H9 (cell line): ENCODE measurements around the gene HEG1. TPM values are rescaled to one million over a fixed set of nuclear protein-coding genes. Genes with fewer than 3 reads are reported as not detected.

Source experiments
- DNase-seq: peaks from one replicate; pipeline ENCODE4 v3.0.0-alpha.2; 2017
- H2AFZ ChIP-seq: one replicate; pipeline ENCODE4 v1.6.1; 2013; ENCODE audit warnings: mild to moderate bottlenecking, low read length, control low read depth, moderate library complexity
- H2AK5ac ChIP-seq: 2 replicates; pipeline ENCODE4 v1.6.1; 2013; ENCODE audit warnings: low read length, control low read depth, mixed read lengths; ENCODE audit not compliant: insufficient read length
- H2BK120ac ChIP-seq: one replicate; pipeline ENCODE4 v1.6.1; 2013; ENCODE audit warnings: low read depth, mild to moderate bottlenecking, low read length, control low read depth, inconsistent platforms; ENCODE audit not compliant: poor library complexity, severe bottlenecking
- H2BK12ac ChIP-seq: 2 replicates; pipeline ENCODE4 v1.6.1; 2013; ENCODE audit warnings: low read length, control low read depth, mixed read lengths, low read depth; ENCODE audit not compliant: insufficient read length
- H2BK15ac ChIP-seq: 2 replicates; pipeline ENCODE4 v1.6.1; 2013; ENCODE audit warnings: low read depth, low read length, control low read depth
- H2BK20ac ChIP-seq: one replicate; pipeline ENCODE4 v1.6.1; 2013; ENCODE audit warnings: low read depth, mild to moderate bottlenecking, low read length, control low read depth, inconsistent platforms; ENCODE audit not compliant: poor library complexity, severe bottlenecking
- H2BK5ac ChIP-seq: 2 replicates; pipeline ENCODE4 v1.6.1; 2013; ENCODE audit warnings: low read length, control low read depth, mixed read lengths; ENCODE audit not compliant: insufficient read length
- H3K14ac ChIP-seq: 2 replicates; pipeline ENCODE4 v1.6.1; 2013; ENCODE audit warnings: low read length, control low read depth; ENCODE audit not compliant: insufficient read depth
- H3K18ac ChIP-seq: 2 replicates; pipeline ENCODE4 v1.6.1; 2013; ENCODE audit warnings: low read depth, mild to moderate bottlenecking, mixed read lengths, low read length, control low read depth; ENCODE audit not compliant: insufficient read length
- H3K23ac ChIP-seq: 2 replicates; pipeline ENCODE4 v1.6.1; 2013; ENCODE audit warnings: low read length, control low read depth, mixed read lengths, low read depth; ENCODE audit not compliant: insufficient read length
- H3K23me2 ChIP-seq: 2 replicates; pipeline ENCODE4 v1.6.1; 2013; ENCODE audit warnings: low read depth, mild to moderate bottlenecking, mixed read lengths, low read length, control low read depth; ENCODE audit not compliant: insufficient read length, poor library complexity, severe bottlenecking
- H3K27ac ChIP-seq: 2 replicates; pipeline ENCODE4 v1.5.1; 2013; ENCODE audit warnings: low read length, control low read depth, mixed read lengths, low read depth; ENCODE audit not compliant: insufficient read length
- H3K27me3 ChIP-seq: 2 replicates; pipeline ENCODE4 v1.6.1; 2013; ENCODE audit warnings: low read length, control low read depth, inconsistent platforms; ENCODE audit not compliant: insufficient read depth
- H3K4ac ChIP-seq: 2 replicates; pipeline ENCODE4 v1.6.1; 2013; ENCODE audit warnings: low read depth, mild to moderate bottlenecking, control low read depth, inconsistent platforms, low read length, moderate library complexity
- H3K4me1 ChIP-seq: 2 replicates; pipeline ENCODE4 v1.6.1; 2013; ENCODE audit warnings: low read length, control low read depth, inconsistent platforms; ENCODE audit not compliant: insufficient read depth
- H3K4me2 ChIP-seq: 2 replicates; pipeline ENCODE4 v1.6.1; 2013; ENCODE audit warnings: low read length, control low read depth, mixed read lengths; ENCODE audit not compliant: insufficient read length, insufficient read depth
- H3K56ac ChIP-seq: 2 replicates; pipeline ENCODE4 v1.6.1; 2013; ENCODE audit warnings: low read depth, mild to moderate bottlenecking, mixed read lengths, low read length, control low read depth; ENCODE audit not compliant: insufficient read length
- H3K79me1 ChIP-seq: 2 replicates; pipeline ENCODE4 v1.6.1; 2013; ENCODE audit warnings: low read depth, mild to moderate bottlenecking, moderate library complexity, low read length, control low read depth, inconsistent platforms; ENCODE audit not compliant: insufficient read depth, poor library complexity, severe bottlenecking
- H3K79me2 ChIP-seq: 2 replicates; pipeline ENCODE4 v1.6.1; 2013; ENCODE audit warnings: low read length, control low read depth, inconsistent platforms; ENCODE audit not compliant: insufficient read depth
- H3K9ac ChIP-seq: 2 replicates; pipeline ENCODE4 v1.6.1; 2013; ENCODE audit warnings: low read length, control low read depth, mixed read lengths; ENCODE audit not compliant: insufficient read length; ENCODE audit errors: extremely low read depth
- H3K9me3 ChIP-seq: one replicate; pipeline ENCODE4 v1.6.1; 2013; ENCODE audit warnings: low read depth, low read length, inconsistent platforms; ENCODE audit not compliant: control insufficient read depth
- H3T11ph ChIP-seq: one replicate; pipeline ENCODE4 v1.6.1; 2013; ENCODE audit warnings: mild to moderate bottlenecking, low read length, control low read depth, inconsistent platforms
- H4K20me1 ChIP-seq: one replicate; pipeline ENCODE4 v1.6.1; 2013; ENCODE audit not compliant: control insufficient read depth, insufficient read length, insufficient read depth
- H4K5ac ChIP-seq: 2 replicates; pipeline ENCODE4 v1.6.1; 2013; ENCODE audit warnings: low read depth, mild to moderate bottlenecking, mixed read lengths, low read length, control low read depth; ENCODE audit not compliant: insufficient read length
- H4K8ac ChIP-seq: replicated peaks from 2 replicates; pipeline ENCODE4 v1.6.1; 2013; ENCODE audit warnings: low read length, control low read depth, mixed read lengths, low read depth; ENCODE audit not compliant: insufficient read length
- H4K91ac ChIP-seq: 2 replicates; pipeline ENCODE4 v1.6.1; 2013; ENCODE audit warnings: low read depth, mild to moderate bottlenecking, moderate library complexity, mixed read lengths, low read length, control low read depth; ENCODE audit not compliant: insufficient read length
- H3K27ac Mint-ChIP-seq, 3 experiments: 2 replicates in 2 of 3; 3 replicates in 1 of 3; pipeline ENCODE4 v1.8.0; 2020 to 2021; ENCODE audit warnings: mixed read lengths in 3 of 3, mild to moderate bottlenecking in 1 of 3, moderate library complexity in 1 of 3
- H3K27me3 Mint-ChIP-seq: 2 replicates; pipeline ENCODE4 v1.8.0; 2021; ENCODE audit warnings: low read depth, mild to moderate bottlenecking, moderate library complexity, mixed read lengths
- H3K36me3 Mint-ChIP-seq, 3 experiments: 2 replicates in 2 of 3; 3 replicates in 1 of 3; pipeline ENCODE4 v1.8.0; 2020 to 2021; ENCODE audit warnings: low read depth in 3 of 3, mixed read lengths in 3 of 3; ENCODE audit not compliant: insufficient read depth in 1 of 3
- H3K4me1 Mint-ChIP-seq, 2 experiments: 2 replicates each; pipeline ENCODE4 v1.8.0; 2020; ENCODE audit warnings: mixed read lengths in 2 of 2
- H3K4me3 Mint-ChIP-seq, 2 experiments: 2 replicates in 1 of 2; 3 replicates in 1 of 2; pipeline ENCODE4 v1.8.0; 2020 to 2021; ENCODE audit warnings: mild to moderate bottlenecking in 2 of 2, mixed read lengths in 2 of 2, moderate library complexity in 1 of 2
- H3K9me3 Mint-ChIP-seq, 2 experiments: 2 replicates in 1 of 2; 3 replicates in 1 of 2; pipeline ENCODE4 v1.8.0; 2020; ENCODE audit warnings: mild to moderate bottlenecking in 2 of 2, mixed read lengths in 2 of 2, moderate library complexity in 1 of 2
- WGBS: extraction: QIAGEN DNeasy Blood & Tissue Kit; methylation state at CpG from one replicate; pipeline ENCODE4 v1.1.7; 2013; ENCODE audit warnings: missing lambda C conversion rate, low lambda C conversion rate, mixed read lengths; ENCODE audit not compliant: insufficient read length; ENCODE audit errors: extremely low coverage; 5-methylcytosine and 5-hydroxymethylcytosine counted together
- total RNA-seq: library from RNA; stranded (reverse); gene quantifications from 2 replicates; pipeline ENCODE4 v1.2.1, GENCODE V29; 2021
- TF ChIP-seq, protein P1 (sequence below): fragments of 200-600 bp; sonication (generic); conservative IDR thresholded peaks from 3 replicates; pipeline ENCODE4 v1.8.0; 2021; ENCODE audit warnings: antibody characterized with exemption, mild to moderate bottlenecking

Gene HEG1
- total RNA-seq, 1 experiment from 2014 or later = 10.3 TPM

DNA sequence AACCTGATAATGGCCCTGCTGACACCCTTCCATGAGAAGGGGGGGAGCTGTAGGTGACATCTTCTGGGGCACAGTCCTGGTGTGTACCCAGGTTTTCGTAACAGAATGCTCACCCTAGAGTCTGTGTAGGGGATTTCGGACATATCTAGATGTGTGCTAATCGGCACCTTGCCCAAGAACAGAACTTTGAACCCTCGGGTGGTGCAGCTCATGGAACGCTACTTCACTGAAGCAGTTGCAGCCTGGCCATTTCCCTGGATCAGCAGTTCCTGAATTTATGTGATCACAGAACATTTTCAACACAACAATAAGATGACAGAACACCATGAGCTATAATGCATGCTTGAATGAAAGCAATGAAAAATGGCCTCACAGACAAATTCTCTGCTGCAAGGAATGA is 63.8 kb downstream of the HEG1 start:
- Histone ChIP-seq H4K91ac (no peak overlapping the region), H3K27ac (no peak overlapping the region), H4K8ac (no peak overlapping the region), H3K9ac (no peak overlapping the region), H3K18ac (no peak overlapping the region), H2AK5ac (no peak overlapping the region), H2BK120ac (no peak overlapping the region), H3K56ac (no peak overlapping the region), H4K20me1 (no peaks in the 10 kb centered on the region), H3K4me2 (no peak overlapping the region), H3K14ac (no peak overlapping the region; the same call in 1 of the 2 replicates), H2BK5ac (no peak overlapping the region), H3K23ac (no peak overlapping the region), H3K23me2 (no peaks in the 10 kb centered on the region), H3K4ac (no peak overlapping the region), H2BK15ac (no peak overlapping the region), H3K27me3 (no peaks in the 10 kb centered on the region), H3T11ph (no peak overlapping the region), H3K4me1 (peaks cover 8% of the 10 kb centered on the region), H4K5ac (no peak overlapping the region), H3K79me1 (no peaks in the 10 kb centered on the region), H2BK20ac (no peak overlapping the region), H2BK12ac (no peak overlapping the region), H3K79me2 (no peaks in the 10 kb centered on the region; the same call in 1 of the 2 replicates), H2AFZ (no peak overlapping the region), H3K9me3 (no peaks in the 10 kb centered on the region)
- H3K27ac Mint-ChIP-seq = peak overlapping the region in 1 of 3 experiments; percentile 5; a peak in 1 of 7 replicates
- TF ChIP-seq, protein P1, sequence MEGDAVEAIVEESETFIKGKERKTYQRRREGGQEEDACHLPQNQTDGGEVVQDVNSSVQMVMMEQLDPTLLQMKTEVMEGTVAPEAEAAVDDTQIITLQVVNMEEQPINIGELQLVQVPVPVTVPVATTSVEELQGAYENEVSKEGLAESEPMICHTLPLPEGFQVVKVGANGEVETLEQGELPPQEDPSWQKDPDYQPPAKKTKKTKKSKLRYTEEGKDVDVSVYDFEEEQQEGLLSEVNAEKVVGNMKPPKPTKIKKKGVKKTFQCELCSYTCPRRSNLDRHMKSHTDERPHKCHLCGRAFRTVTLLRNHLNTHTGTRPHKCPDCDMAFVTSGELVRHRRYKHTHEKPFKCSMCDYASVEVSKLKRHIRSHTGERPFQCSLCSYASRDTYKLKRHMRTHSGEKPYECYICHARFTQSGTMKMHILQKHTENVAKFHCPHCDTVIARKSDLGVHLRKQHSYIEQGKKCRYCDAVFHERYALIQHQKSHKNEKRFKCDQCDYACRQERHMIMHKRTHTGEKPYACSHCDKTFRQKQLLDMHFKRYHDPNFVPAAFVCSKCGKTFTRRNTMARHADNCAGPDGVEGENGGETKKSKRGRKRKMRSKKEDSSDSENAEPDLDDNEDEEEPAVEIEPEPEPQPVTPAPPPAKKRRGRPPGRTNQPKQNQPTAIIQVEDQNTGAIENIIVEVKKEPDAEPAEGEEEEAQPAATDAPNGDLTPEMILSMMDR = no peak
- H3K9me3 Mint-ChIP-seq = no peaks in the 10 kb centered on the region; a peak in 1 of 5 replicates
- peak overlapping the region in 1 of 2 experiments; percentile 21; a peak in 2 of 5 replicates for H3K4me3 Mint-ChIP-seq
- DNase-seq = no peak
- H3K27me3 Mint-ChIP-seq = no peaks in the 10 kb centered on the region; the same call in 1 of the 2 replicates
- no CpG with 5 or more reads among the region's 5 CpGs for WGBS
- H3K4me1 Mint-ChIP-seq = peaks cover 32 to 38% of the 10 kb centered on the region in 2 experiments
- H3K36me3 Mint-ChIP-seq = peaks cover 18 to 28% (median 24%) of the 10 kb centered on the region in 3 experiments
